ENCODE results near the gene RALGAPA2. TPM values are rescaled to one million over a fixed set of nuclear protein-coding genes. Genes with fewer than 3 reads are reported as not detected.

The RALGAPA2 gene
- total and polyA plus RNA-seq, 10 donors = 1.2 to 55.2 (median 29.4) TPM

DNA sequence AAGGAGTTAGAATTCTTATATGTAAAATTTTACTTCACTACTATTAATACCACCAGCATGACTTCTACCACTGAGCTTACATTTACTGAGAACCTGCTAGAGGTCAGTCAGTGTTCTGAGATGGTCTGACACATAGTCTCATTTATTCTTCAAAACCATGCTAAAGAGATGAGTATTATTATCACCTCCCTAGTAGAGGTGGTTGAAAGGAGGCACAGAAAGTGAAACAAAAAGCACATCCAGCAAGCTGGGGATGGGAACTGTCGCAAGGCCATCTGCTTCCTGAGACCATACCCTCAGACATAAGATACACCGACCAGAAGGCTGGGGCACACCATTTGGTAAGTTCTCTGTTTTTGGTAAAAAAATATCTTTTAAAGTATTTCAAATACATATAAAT is 206.9 kb downstream of the RALGAPA2 start:
- H3K9me3 ChIP-seq = no peaks in the 10 kb centered on the region
- intact Hi-C loops (cut with DNase I; ENCODE audit: low total_unique reads) = no loop called here
- 29 to 55% (median 49%) methylated on average over 2 of the region's 2 CpGs for WGBS, 5 donors

DNA sequence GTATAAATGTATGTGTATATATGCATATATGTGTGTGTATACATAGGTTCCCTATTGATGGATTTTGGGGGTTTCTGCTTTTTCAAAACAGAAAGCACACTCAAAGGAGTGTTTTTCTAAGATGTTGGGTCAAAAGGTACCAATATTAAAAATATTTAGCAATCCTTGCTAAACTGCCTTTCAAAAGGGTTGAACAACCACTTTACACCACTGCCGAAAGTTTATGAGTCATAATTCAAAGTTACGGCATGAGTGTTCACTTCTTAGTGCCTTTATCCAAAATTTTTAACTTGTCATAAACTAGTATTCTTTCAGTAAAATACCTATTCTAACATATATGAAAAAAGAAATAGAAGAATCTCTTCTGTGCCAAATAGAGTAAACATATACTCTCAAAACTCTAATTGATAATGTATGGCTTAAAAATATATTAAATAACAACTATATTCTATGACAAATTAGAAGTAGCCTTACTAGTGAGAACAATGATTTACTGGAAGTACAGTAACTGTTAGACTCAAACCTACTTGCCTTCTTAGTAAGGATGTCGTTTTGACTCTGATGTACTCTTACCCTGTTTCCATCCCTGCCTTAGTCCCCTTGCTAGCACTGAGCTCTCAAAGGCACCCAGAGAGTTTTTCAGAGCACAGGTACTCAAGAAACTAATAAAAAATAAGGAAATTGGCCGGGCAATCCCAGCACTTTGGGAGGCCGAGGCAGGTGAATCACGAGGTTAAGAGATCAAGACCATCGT is 208.5 kb downstream of the RALGAPA2 start:
- H3K4me3 ChIP-seq = no peak overlapping the region
- H3K27ac ChIP-seq = no peak overlapping the region
- no peak for DNase-seq
- peaks cover 0 to 98% (median 41%) of the 10 kb centered on the region in 6 donors for H3K36me3 ChIP-seq
- 82 to 92% (median 87%) methylated on average over 7 of the region's 7 CpGs for WGBS, 5 donors
- H3K27me3 ChIP-seq (replicated peaks in 1 of 7) = peaks cover 0 to 3% (median 0%) of the 10 kb centered on the region in 7 donors
- TF ChIP-seq, protein P1, sequence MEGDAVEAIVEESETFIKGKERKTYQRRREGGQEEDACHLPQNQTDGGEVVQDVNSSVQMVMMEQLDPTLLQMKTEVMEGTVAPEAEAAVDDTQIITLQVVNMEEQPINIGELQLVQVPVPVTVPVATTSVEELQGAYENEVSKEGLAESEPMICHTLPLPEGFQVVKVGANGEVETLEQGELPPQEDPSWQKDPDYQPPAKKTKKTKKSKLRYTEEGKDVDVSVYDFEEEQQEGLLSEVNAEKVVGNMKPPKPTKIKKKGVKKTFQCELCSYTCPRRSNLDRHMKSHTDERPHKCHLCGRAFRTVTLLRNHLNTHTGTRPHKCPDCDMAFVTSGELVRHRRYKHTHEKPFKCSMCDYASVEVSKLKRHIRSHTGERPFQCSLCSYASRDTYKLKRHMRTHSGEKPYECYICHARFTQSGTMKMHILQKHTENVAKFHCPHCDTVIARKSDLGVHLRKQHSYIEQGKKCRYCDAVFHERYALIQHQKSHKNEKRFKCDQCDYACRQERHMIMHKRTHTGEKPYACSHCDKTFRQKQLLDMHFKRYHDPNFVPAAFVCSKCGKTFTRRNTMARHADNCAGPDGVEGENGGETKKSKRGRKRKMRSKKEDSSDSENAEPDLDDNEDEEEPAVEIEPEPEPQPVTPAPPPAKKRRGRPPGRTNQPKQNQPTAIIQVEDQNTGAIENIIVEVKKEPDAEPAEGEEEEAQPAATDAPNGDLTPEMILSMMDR (IDR thresholded peaks at IDR 0.05 in 8 of 11, conservative IDR thresholded peaks at IDR 0.05 in 3 of 11) = no peak
- TF ChIP-seq POLR2AphosphoS5 (IDR thresholded peaks at IDR 0.05) (no peak), POLR2A (IDR thresholded peaks at IDR 0.05) (no peak)
- no peaks in the 10 kb centered on the region for H3K4me1 ChIP-seq
- intact Hi-C loops (cut with DNase I; ENCODE audit: low total_unique reads) = no loop called here
- H3K9me3 ChIP-seq = no peaks in the 10 kb centered on the region

More for the DNA sequence above, 206.9 kb downstream of the RALGAPA2 start:
- DNase-seq = no peak
- H3K27ac ChIP-seq = no peak overlapping the region
- no peak for TF ChIP-seq POLR2A (IDR thresholded peaks at IDR 0.05)
- TF ChIP-seq, protein P1 (IDR thresholded peaks at IDR 0.05 in 8 of 11, conservative IDR thresholded peaks at IDR 0.05 in 3 of 11) = no peak
- no peak for TF ChIP-seq POLR2AphosphoS5 (IDR thresholded peaks at IDR 0.05)
- peaks cover 0 to 98% (median 36%) of the 10 kb centered on the region in 6 donors for H3K36me3 ChIP-seq
- no peaks in the 10 kb centered on the region for H3K27me3 ChIP-seq (replicated peaks in 1 of 7)
- no peak overlapping the region for H3K4me3 ChIP-seq
- H3K4me1 ChIP-seq = no peaks in the 10 kb centered on the region

DNA sequence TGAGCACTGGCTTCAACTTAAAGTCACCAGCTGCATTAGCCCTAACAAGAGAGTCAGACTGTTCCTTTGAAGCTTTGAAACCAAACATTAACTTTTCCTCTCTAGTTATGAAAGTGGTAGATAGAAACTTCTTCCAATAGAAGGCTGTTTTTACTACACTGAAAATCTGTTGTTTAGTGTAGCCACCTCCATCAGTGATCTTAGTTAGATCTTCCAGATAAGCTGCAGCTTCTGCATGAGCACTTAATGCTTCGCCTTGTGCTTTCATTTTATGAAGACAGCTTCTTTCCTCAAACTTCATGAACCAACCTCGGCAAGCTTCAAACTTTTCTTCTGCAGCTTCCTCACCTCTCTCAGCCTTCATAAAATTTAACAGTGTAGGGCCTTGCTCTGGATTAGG is 211.3 kb downstream of the RALGAPA2 start:
- Histone ChIP-seq H3K36me3 (peaks cover 0 to 100% (median 45%) of the 10 kb centered on the region in 6 donors), H3K4me1 (no peaks in the 10 kb centered on the region), H3K27ac (no peak overlapping the region), H3K27me3 (replicated peaks in 1 of 7) (peaks cover 0 to 4% (median 0%) of the 10 kb centered on the region in 7 donors), H3K4me3 (no peak overlapping the region), H3K9me3 (no peaks in the 10 kb centered on the region)
- TF ChIP-seq, protein P1 (IDR thresholded peaks at IDR 0.05 in 8 of 11, conservative IDR thresholded peaks at IDR 0.05 in 3 of 11) = no peak
- intact Hi-C loops (cut with DNase I; ENCODE audit: low total_unique reads) = no loop called here
- DNase-seq = no peak
- WGBS, 5 donors = 91 to 98% (median 93%) methylated on average over 2 of the region's 2 CpGs

DNA sequence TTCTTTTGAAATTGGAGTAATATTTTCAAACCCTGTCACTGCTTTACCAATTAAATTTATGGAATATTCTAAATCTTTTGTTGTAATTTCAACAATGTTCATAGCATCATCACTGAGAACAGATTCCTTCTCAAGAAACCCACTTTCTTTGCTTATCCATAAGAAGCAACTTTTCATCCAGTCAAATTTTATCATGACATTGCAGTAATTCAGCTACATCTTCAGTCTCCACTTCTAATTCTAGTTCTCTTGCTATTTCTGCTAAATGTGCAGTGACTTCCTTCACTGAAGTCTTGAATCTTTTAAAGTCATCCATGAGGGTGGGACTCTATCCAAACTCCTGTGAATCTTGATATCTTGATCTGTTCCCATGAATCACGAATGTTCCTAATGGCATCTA is 212.1 kb downstream of the RALGAPA2 start:
- Histone ChIP-seq H3K4me3 (no peak overlapping the region), H3K27ac (no peak overlapping the region), H3K27me3 (replicated peaks in 1 of 7) (peaks cover 0 to 4% (median 0%) of the 10 kb centered on the region in 7 donors), H3K36me3 (peaks cover 0 to 100% (median 48%) of the 10 kb centered on the region in 6 donors), H3K9me3 (no peaks in the 10 kb centered on the region), H3K4me1 (no peaks in the 10 kb centered on the region)
- TF ChIP-seq POLR2AphosphoS5 (IDR thresholded peaks at IDR 0.05) (no peak), POLR2A (IDR thresholded peaks at IDR 0.05) (no peak)
- TF ChIP-seq, protein P1 (IDR thresholded peaks at IDR 0.05 in 8 of 11, conservative IDR thresholded peaks at IDR 0.05 in 3 of 11) = no peak
- intact Hi-C loops (cut with DNase I; ENCODE audit: low total_unique reads) = no loop called here
- whole genome bisulfite sequencing, 5 donors = 91 to 100% (median 96%) methylated on average over 1 of the region's 1 CpG
- DNase-seq = no peak

Data from spleen (tissue), 11 donors.